Activated naive CD8-positive, alpha-beta T cell treated with anti-CD3 and anti-CD28 coated beads, Interleukin-2, amount 50 U/mL, for 16 hours (primary cell): Measurements from ENCODE around the gene CDKAL1.

Experiments used
- DNase-seq: peaks from one replicate; pipeline ENCODE4 v3.0.0-alpha.2; 2020; ENCODE audit warnings: low read depth, low spot score

Gene CDKAL1

GRCh38 chr6:21201187-21201586, 666.9 kb downstream of the CDKAL1 start:
- no peak for DNase-seq

- DNase-seq, result no peak
Observed at GRCh38 chr6:21201637-21202350, 667.5 kb downstream of the CDKAL1 start.

GRCh38 chr6:21202521-21202920, 668.3 kb downstream of the CDKAL1 start:
- DNase-seq, result no peak

- no peak for DNase-seq
Observed at GRCh38 chr6:21204951-21205350, 670.7 kb downstream of the CDKAL1 start.

- no peak for DNase-seq
Observed at GRCh38 chr6:21208081-21208795, 674.0 kb downstream of the CDKAL1 start.

GRCh38 chr6:21208796-21209186, 674.5 kb downstream of the CDKAL1 start:
- no peak for DNase-seq

- no peak for DNase-seq
Observed at GRCh38 chr6:21213492-21213891, 679.2 kb downstream of the CDKAL1 start.

- no peak for DNase-seq
Observed at GRCh38 chr6:21214738-21215448, 680.6 kb downstream of the CDKAL1 start.

- no peak for DNase-seq
Observed at GRCh38 chr6:21219241-21219640, 685.0 kb downstream of the CDKAL1 start.

- no peak for DNase-seq
Observed at GRCh38 chr6:21219856-21220255, 685.6 kb downstream of the CDKAL1 start.

GRCh38 chr6:21220271-21220987, 686.2 kb downstream of the CDKAL1 start:
- DNase-seq, result no peak

GRCh38 chr6:21222656-21223055, 688.4 kb downstream of the CDKAL1 start:
- no peak for DNase-seq

- no peak for DNase-seq
Observed at GRCh38 chr6:21225912-21226311, 691.7 kb downstream of the CDKAL1 start.

GRCh38 chr6:21227486-21227885, 693.2 kb downstream of the CDKAL1 start:
- no peak for DNase-seq

GRCh38 chr6:21228411-21228810, 694.2 kb downstream of the CDKAL1 start:
- no peak for DNase-seq

- DNase-seq, result no peak
Observed at GRCh38 chr6:21228876-21229460, 694.7 kb downstream of the CDKAL1 start.

- DNase-seq, result no peak
Observed at GRCh38 chr6:21230536-21230935, 696.3 kb downstream of the CDKAL1 start.

- DNase-seq, result no peak
Observed at GRCh38 chr6:21235162-21235561, 700.9 kb downstream of the CDKAL1 start.

GRCh38 chr6:21238208-21238607, 704.0 kb downstream of the CDKAL1 start:
- DNase-seq, result no peak

- DNase-seq, result no peak
Observed at GRCh38 chr6:21240709-21241108, 706.5 kb downstream of the CDKAL1 start.
